ENCODE results near the gene FMNL2.

- TF ChIP-seq FOXK2 (IDR thresholded peaks at IDR 0.05) (no peak), FOXM1 (IDR thresholded peaks at IDR 0.05; ENCODE audit: borderline replicate concordance) (no peak), BHLHE40 (IDR thresholded peaks at IDR 0.05; ENCODE audit: borderline replicate concordance) (no peak), FOXA1 (IDR thresholded peaks at IDR 0.05) (no peak), SP1 (IDR thresholded peaks at IDR 0.05) (no peak), PKNOX1 (IDR thresholded peaks at IDR 0.05) (no peak), SUZ12 (IDR thresholded peaks at IDR 0.05) (no peak), ARNT (IDR thresholded peaks at IDR 0.05) (no peak), ZNF384 (IDR thresholded peaks at IDR 0.05) (no peak), NFRKB (IDR thresholded peaks at IDR 0.05) (no peak), L3MBTL2 (conservative IDR thresholded peaks at IDR 0.05) (no peak), ELF4 (IDR thresholded peaks at IDR 0.05) (no peak), TARDBP (IDR thresholded peaks at IDR 0.05) (no peak)
These were observed 51.3 kb downstream of the FMNL2 start for GRCh38 chr2:152386266-152386665.

Data from HEK293T (cell line).